ENCODE measurements around the gene ZNF225. TPM values are rescaled to one million over a fixed set of nuclear protein-coding genes. Genes with fewer than 3 reads are reported as not detected.
A peak's percentile ranks its signal among the peaks of the same experiment; 100 is the strongest.

Gene ZNF225
- total and polyA plus RNA-seq, 9 of the 15 experiments (the other 6 are each of a cell fraction or from before 2014, with no cell fraction given): 1.4 to 4.2 (median 2.2) TPM

DNA sequence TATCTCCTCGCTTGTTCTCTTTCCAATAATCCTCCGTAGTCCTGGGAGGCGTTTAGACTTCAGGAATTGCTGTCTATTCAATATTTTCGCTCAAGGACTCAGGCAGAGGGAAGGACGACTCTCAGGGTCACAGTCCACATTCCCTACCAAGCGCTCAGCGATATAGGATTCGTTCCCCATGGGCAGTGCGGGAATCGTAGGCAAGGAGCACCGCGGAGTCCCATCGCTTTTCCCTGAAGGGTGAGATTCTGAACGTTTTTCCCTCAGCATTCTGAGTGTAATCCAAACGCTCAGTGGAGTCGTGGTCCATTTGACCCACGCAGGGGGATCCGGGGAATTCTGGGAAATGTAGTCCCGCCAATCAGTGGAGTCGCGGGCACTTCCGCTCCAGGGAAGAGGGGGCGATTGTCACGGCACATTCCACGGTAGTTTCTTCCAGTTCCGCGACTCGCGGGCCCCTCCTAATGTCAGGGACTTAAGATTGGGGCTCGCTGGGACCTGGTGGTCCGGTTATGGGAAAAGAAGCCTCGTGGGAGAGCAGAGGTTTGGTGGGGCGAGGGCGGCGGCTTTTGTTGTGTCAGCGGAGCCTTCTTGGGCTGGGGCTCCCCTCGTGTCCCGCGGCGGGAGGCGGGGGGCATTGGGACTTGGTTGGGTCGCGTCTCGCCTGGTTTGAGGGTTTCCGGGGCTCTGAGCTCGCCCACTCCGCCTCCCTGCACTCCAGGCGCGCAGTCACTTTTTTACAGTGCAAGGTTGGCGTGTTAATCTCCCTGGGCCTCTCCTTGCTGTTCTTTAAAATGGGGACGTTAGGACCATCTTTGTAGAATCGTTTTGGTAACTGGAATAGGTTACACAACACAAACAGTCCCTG lies 28.2 kb downstream of the ZNF225 start, which contains the start of gene ZNF234 (continued):
- TF ChIP-seq, protein P1, sequence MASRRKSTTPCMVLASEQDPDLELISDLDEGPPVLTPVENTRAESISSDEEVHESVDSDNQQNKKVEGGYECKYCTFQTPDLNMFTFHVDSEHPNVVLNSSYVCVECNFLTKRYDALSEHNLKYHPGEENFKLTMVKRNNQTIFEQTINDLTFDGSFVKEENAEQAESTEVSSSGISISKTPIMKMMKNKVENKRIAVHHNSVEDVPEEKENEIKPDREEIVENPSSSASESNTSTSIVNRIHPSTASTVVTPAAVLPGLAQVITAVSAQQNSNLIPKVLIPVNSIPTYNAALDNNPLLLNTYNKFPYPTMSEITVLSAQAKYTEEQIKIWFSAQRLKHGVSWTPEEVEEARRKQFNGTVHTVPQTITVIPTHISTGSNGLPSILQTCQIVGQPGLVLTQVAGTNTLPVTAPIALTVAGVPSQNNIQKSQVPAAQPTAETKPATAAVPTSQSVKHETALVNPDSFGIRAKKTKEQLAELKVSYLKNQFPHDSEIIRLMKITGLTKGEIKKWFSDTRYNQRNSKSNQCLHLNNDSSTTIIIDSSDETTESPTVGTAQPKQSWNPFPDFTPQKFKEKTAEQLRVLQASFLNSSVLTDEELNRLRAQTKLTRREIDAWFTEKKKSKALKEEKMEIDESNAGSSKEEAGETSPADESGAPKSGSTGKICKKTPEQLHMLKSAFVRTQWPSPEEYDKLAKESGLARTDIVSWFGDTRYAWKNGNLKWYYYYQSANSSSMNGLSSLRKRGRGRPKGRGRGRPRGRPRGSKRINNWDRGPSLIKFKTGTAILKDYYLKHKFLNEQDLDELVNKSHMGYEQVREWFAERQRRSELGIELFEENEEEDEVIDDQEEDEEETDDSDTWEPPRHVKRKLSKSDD (conservative IDR thresholded peaks at IDR 0.05; ENCODE audit: low read length): no peak
- TF ChIP-seq NFATC3 (IDR thresholded peaks at IDR 0.05) (no peak), ZFP36 (IDR thresholded peaks at IDR 0.05; ENCODE audit: low read depth, low read length, partially characterized antibody) (no peak), SRF (CRISPR knock-in tag; IDR thresholded peaks at IDR 0.05) (no peak), NCOA2 (IDR thresholded peaks at IDR 0.05; ENCODE audit: partially characterized antibody in 2 of 2) (no peak), CBX3 (IDR thresholded peaks at IDR 0.05; ENCODE audit: borderline replicate concordance in 1 of 2, low read length in 2 of 2) (peak in 1 of 2 experiments; percentile 16; a peak in 1 of 3 replicates), GABPA (tag; conservative IDR thresholded peaks at IDR 0.05; ENCODE audit: low read depth) (peak; percentile 82), DACH1 (IDR thresholded peaks at IDR 0.05; ENCODE audit: partially characterized antibody) (no peak), NFXL1 (CRISPR knock-in tag; IDR thresholded peaks at IDR 0.05) (no peak), NFIC (IDR thresholded peaks at IDR 0.05) (no peak), ZC3H8 (IDR thresholded peaks at IDR 0.05) (no peak), JUNB (CRISPR knock-in tag; conservative IDR thresholded peaks at IDR 0.05) (no peak), LCOR (CRISPR knock-in tag; IDR thresholded peaks at IDR 0.05) (no peak), ATF1 (CRISPR knock-in tag; IDR thresholded peaks at IDR 0.05) (no peak), ATF1 (tag; IDR thresholded peaks at IDR 0.05) (0 out of 2 replicates have a peak, but pooled peaks have one; percentile 25), HMGN3 (IDR thresholded peaks at IDR 0.05; ENCODE audit: borderline replicate concordance, extremely low read depth, insufficient read length, low read depth, low read length) (no peak), PTBP1 (IDR thresholded peaks at IDR 0.05; ENCODE audit: low read depth, low read length) (no peak), FOXP1 (CRISPR knock-in tag; IDR thresholded peaks at IDR 0.05) (no peak), CREBBP (IDR thresholded peaks at IDR 0.05; ENCODE audit: low read depth, low read length) (no peak), EZH2 (IDR thresholded peaks at IDR 0.05; ENCODE audit: borderline replicate concordance, low read depth, low read length) (no peak)
- TF ChIP-seq, protein P2, sequence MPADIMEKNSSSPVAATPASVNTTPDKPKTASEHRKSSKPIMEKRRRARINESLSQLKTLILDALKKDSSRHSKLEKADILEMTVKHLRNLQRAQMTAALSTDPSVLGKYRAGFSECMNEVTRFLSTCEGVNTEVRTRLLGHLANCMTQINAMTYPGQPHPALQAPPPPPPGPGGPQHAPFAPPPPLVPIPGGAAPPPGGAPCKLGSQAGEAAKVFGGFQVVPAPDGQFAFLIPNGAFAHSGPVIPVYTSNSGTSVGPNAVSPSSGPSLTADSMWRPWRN (IDR thresholded peaks at IDR 0.05; ENCODE audit: low read depth): no peak
- TF ChIP-seq, protein P3, sequence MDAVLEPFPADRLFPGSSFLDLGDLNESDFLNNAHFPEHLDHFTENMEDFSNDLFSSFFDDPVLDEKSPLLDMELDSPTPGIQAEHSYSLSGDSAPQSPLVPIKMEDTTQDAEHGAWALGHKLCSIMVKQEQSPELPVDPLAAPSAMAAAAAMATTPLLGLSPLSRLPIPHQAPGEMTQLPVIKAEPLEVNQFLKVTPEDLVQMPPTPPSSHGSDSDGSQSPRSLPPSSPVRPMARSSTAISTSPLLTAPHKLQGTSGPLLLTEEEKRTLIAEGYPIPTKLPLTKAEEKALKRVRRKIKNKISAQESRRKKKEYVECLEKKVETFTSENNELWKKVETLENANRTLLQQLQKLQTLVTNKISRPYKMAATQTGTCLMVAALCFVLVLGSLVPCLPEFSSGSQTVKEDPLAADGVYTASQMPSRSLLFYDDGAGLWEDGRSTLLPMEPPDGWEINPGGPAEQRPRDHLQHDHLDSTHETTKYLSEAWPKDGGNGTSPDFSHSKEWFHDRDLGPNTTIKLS (IDR thresholded peaks at IDR 0.05; ENCODE audit: borderline replicate concordance, low read depth): no peak
- TF ChIP-seq, protein P4, sequence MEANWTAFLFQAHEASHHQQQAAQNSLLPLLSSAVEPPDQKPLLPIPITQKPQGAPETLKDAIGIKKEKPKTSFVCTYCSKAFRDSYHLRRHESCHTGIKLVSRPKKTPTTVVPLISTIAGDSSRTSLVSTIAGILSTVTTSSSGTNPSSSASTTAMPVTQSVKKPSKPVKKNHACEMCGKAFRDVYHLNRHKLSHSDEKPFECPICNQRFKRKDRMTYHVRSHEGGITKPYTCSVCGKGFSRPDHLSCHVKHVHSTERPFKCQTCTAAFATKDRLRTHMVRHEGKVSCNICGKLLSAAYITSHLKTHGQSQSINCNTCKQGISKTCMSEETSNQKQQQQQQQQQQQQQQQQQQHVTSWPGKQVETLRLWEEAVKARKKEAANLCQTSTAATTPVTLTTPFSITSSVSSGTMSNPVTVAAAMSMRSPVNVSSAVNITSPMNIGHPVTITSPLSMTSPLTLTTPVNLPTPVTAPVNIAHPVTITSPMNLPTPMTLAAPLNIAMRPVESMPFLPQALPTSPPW (CRISPR knock-in tag; IDR thresholded peaks at IDR 0.05): peak; percentile 43

All from K562 (cell line).